ENCODE results near the gene SORCS3. TPM values are rescaled to one million over a fixed set of nuclear protein-coding genes. Genes with fewer than 3 reads are reported as not detected.

Gene SORCS3
- total RNA-seq, 1 experiment from 2014 or later: not detected

DNA sequence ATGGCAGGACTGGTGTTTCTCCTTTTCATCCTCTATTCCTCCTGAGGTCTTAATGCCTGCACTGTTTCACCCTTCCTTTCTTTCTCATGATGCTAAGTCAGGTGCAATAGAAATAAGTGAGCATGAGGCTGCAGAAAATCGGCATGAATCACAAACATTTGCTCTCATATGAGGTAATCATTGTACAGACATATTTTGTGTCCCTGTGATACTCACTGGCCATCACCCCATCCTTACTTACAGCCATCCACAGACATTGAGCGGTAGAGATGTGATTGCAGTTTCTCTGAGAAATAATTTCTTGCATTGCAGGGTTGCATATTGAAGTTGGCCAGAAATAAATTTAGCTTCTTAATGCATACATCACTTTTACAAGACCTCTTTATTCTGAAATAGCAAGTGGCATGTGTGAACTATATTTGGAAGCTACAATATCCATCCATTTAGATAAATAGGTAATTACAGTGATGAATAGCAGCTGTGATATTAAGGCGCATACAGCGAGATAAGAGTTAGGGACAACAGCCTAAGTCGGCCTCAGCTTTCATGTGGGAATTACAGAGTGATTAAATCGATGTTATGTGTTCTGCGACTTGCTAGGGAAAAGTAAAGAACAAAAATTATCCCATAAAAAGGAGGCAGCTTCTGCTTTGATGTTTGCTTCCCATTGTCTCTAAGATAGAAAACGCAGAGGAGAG lies 612.6 kb downstream of the SORCS3 start:
- no peak for DNase-seq (ENCODE audit: low read depth)

GRCh38 chr10:105258036-105258673 lies 617.1 kb downstream of the SORCS3 start:
- no peak for DNase-seq (ENCODE audit: low read depth)

GRCh38 chr10:105258674-105259065 lies 617.6 kb downstream of the SORCS3 start:
- DNase-seq (ENCODE audit: low read depth): no peak

- no peak for DNase-seq (ENCODE audit: low read depth)
Measured at GRCh38 chr10:105259201-105259600, 618.1 kb downstream of the SORCS3 start.

DNA sequence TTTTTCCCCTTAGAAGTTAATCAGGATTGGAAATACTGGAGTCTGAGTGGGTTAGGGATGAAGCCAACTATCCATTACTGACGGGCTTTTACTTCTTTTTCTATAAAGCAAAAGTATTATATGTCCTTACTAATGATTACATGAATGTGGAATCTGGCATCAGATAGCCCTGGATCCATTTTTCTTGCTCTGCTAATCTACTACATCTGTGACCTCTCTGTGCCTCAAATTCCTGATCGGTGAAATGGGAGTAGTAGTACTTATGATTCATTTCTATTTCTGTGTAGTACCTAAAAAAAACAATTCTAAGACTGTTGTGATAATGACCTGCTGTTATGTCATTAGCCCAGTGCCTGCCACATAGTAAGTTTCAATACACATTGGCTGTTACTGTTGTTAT lies 621.6 kb downstream of the SORCS3 start:
- no peak for DNase-seq (ENCODE audit: low read depth)

GRCh38 chr10:105266966-105267539 lies 626.0 kb downstream of the SORCS3 start:
- DNase-seq (ENCODE audit: low read depth): no peak

DNA sequence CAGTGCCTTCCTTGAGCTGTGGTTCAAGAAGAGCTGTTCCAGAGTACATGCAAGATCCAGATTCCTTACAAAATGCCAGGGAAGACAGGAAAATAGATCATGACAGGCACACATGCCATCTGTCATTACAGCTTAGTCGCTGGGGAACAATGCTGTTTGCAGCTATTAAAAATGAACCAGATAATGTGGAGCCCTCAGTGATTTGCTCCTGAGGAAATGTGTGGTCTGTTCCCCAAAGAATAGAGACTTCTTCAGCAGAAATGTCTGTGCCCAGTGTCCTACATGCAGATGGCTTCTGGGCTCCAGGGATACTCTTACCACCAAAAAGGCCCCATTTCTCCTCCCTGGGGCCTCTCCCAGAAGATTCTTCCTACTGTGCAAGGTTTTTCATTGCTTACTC lies 627.9 kb downstream of the SORCS3 start:
- no peak for DNase-seq (ENCODE audit: low read depth)

DNA sequence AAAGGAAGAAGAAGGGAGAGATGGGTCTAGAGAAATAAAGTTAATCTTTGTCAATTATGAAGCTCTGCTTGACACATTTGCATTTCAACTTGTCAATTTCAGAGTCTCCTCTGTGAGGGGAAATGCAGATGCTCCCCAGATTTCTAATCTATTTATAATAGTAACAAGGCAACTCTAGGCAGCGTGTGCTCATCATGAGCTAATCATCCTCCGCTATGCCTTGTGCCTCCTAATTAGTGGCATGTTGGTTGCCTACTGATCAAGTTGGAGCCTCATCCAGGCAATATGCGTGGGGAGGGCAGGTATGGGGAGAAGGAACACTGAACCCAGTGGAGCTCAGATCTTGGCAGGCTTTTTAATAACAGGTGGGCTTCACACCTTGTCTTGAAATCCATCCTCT lies 628.6 kb downstream of the SORCS3 start:
- no peak for DNase-seq (ENCODE audit: low read depth)

DNA sequence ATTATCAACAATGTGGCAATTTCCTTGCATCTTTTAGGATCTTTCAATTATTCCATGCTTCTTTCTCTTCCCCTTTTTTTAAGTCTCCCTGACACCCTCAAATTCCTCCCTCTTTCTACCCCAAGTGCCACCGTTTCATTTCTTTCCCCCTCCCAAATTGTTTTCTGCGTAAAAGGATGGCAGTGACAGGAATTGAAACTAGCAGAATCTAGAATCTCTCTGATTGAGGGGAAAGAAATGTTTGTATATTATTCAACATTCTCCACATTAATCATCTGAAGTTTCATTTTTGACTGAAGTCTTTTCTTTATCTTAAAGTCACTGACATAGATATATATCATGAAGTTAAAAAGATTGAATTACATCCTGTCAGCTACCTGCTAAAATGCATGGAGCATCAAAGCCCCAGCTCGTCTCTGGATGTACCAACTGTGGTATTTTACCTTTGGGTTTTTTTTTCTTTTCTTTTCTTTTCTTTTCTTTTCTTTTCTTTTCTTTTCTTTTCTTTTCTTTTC lies 633.5 kb downstream of the SORCS3 start:
- DNase-seq (ENCODE audit: low read depth): no peak

GRCh38 chr10:105278439-105278838 lies 637.3 kb downstream of the SORCS3 start:
- DNase-seq (ENCODE audit: low read depth): no peak

DNA sequence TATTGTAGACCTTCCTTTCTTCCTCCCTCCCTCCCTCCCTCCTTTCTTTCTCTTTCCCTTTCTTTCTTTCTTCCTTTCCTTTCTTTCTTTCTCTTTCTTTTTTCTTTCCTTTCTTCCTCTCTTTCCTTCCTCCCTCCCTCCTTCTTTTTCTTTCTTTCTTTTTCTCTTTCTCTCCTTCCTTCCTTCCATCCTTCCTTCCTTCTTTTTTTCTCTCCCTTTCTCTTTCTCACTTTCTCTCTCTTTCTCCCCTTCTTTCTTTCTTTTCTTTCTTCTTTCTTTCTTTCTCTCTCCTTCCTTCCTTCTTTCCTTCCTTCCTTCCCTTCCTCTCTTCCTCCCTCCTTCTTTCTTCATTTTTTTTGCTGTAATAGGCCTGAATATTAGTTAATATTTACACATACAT lies 638.0 kb downstream of the SORCS3 start:
- DNase-seq (ENCODE audit: low read depth): no peak

- no peak for DNase-seq (ENCODE audit: low read depth)
Measured at GRCh38 chr10:105280895-105281294, 639.8 kb downstream of the SORCS3 start.

GRCh38 chr10:105284476-105285215 lies 643.6 kb downstream of the SORCS3 start:
- DNase-seq (ENCODE audit: low read depth): no peak

DNA sequence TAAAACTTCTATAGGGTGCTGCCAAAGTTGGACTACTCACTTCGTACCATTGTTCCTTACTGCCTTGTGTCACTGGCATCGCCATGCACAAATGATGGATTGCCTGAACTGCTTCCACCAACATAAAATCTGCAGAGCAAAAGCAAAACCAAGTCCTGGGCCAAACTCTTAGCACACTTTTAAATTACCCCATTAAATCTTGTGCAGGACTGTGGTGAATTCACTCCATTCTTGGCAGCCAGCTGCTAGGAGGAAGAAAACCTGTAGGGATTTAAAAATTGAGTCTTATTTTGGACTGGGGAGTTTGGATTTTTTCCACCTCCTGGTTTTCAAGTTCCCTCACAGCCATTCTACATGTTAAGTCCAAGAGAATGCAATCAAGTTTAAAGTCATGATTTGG lies 646.9 kb downstream of the SORCS3 start:
- DNase-seq (ENCODE audit: low read depth): no peak

DNA sequence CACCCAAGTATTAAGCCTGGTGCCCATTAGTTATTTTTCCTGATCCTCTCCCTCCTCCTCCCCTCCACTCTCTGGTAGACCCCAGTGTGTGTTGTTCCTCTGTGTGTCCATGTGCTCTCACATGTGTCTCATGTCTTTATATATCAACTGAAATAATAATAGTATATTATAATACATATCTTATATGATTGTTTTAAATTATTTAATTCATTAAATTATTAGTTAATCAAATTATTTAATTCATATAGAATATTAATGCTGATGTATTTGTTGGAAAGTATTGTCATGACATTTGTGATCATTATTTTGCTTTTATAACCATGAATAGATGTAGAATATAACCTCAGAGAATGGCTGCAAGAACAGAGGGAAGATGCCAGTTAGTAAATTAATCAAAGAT lies 647.5 kb downstream of the SORCS3 start:
- no peak for DNase-seq (ENCODE audit: low read depth)

DNA sequence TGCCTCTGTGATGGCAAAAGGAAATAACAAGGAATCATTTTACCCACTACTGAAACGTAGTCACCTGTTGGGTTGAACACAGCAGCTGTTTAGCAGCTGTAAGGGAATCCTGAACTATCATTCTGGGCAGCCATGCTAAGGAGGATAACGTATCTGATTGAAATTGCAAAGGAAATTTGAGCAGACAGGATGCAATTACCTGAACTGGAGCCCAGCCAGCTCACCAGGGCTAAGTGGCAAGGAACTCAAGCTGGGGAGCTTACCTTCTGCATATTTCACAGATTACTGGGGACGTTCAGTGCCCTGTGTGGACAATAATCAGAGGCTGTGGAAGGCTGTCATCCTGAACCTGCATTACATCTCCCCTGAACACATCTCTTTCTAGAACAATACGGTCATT lies 650.5 kb downstream of the SORCS3 start:
- no peak for DNase-seq (ENCODE audit: low read depth)

GRCh38 chr10:105292236-105292635 lies 651.1 kb downstream of the SORCS3 start:
- no peak for DNase-seq (ENCODE audit: low read depth)
